Pancreas (tissue), 10 donors: ENCODE results near the gene CCDC92. TPM values are rescaled to one million over a fixed set of nuclear protein-coding genes. Genes with fewer than 3 reads are reported as not detected.
A peak's percentile ranks its signal among the peaks of the same experiment; 100 is the strongest.

Source experiments
- ATAC-seq, 4 donors: fragments of 200-7000 bp; cut with Tn5 transposase; one replicate each; pipeline versions ENCODE4 v1.8.0 to v1.9.1; 2020; ENCODE audit warnings: mild to moderate bottlenecking in 4 of 4, moderate library complexity in 4 of 4
- DNase-seq, 6 donors: peaks; one replicate each; pipeline ENCODE4 v3.0.0-alpha.2; 2020
- FAIRE-seq: peaks from 2 replicates; lab custom pipeline; 2012; peaks lifted over from hg19 to GRCh38; lab: Jason Lieb, UNC
- H3K27ac ChIP-seq, 4 donors: fragments of 200-600 bp; sonication (generic); 1 replicate in 3 of 4; 2 replicates in 1 of 4; pipeline versions ENCODE4 v1.5.0 to v1.8.0; 2020
- H3K27me3 ChIP-seq, 4 donors: fragments of 200-600 bp; one replicate each; pipeline ENCODE4 v1.8.0; 2021
- H3K36me3 ChIP-seq, 3 donors: fragments of 200-600 bp; sonication (generic) in 1 of 3; one replicate each; pipeline versions ENCODE4 v1.5.0 to v1.8.0; 2020 to 2021
- H3K4me1 ChIP-seq, 3 donors: fragments of 200-600 bp; one replicate each; pipeline ENCODE4 v1.8.0; 2021
- H3K4me3 ChIP-seq, 4 donors: fragments of 200-600 bp; sonication (generic) in 2 of 4; one replicate each; pipeline versions ENCODE4 v1.5.0 to v1.8.0; 2020 to 2021
- H3K9me3 ChIP-seq, 4 donors: fragments of 200-600 bp; one replicate each; pipeline ENCODE4 v1.8.0; 2021
- WGBS, 2 donors: extraction: QIAGEN DNeasy Blood & Tissue Kit; methylation state at CpG; one replicate each; pipeline ENCODE4 v1.1.7; 2013; 5-methylcytosine and 5-hydroxymethylcytosine counted together
- intact Hi-C, 3 donors: fragments of 100-400 bp; cut with DNase I; formaldehyde crosslinking; loops; one replicate each; pipeline versions ENCODE4 v1.11.1 to v1.14.2; 2022
- polyA plus RNA-seq, 2 donors: library from polyadenylated mRNA; stranded (reverse); fragments of 200-250 nt; gene quantifications; one replicate each; pipeline ENCODE4 v1.2.3, GENCODE V29; 2013
- total RNA-seq, 6 donors: library from RNA; stranded (reverse); fragmentation: NEBNext Ultra II Directional in 4 of 6; extraction: Animal tissue kit (Norgen Biotek cat#: 25700) in 4 of 6; gene quantifications; one replicate each; pipeline versions ENCODE4 v1.2.1 to v1.2.4, GENCODE V29; 2021 to 2023
- TF ChIP-seq, protein P1 (sequence below), 4 donors: fragments of 200-600 bp; sonication (generic) in 3 of 4; IDR thresholded peaks; one replicate each; pipeline versions ENCODE4 v1.5.0 to v1.8.0; 2021; ENCODE audit warnings: antibody characterized with exemption in 4 of 4
- donor health status: healthy with polysubstance abuse.
- donor health status: DM: no; HTN: no; CAD: no; lungs with moderate emphysema.
- donor health status: DM: no; HTN: no; CAD: no.
- donor health status: control.
- donor health status: control.
- donor health status: Bipolar disorder and iron deficiency.
- donor health status: DM: yes; HTN: yes; CAD: no.
- donor health status: DM: no; HTN: no; CAD: no.
- donor health status: DM: no; HTN: no; CAD: no.
- donor health status: DM: yes; HTN: yes; CAD: no.

CCDC92 gene, protein sequence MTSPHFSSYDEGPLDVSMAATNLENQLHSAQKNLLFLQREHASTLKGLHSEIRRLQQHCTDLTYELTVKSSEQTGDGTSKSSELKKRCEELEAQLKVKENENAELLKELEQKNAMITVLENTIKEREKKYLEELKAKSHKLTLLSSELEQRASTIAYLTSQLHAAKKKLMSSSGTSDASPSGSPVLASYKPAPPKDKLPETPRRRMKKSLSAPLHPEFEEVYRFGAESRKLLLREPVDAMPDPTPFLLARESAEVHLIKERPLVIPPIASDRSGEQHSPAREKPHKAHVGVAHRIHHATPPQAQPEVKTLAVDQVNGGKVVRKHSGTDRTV
- total RNA-seq (10 to 100 TPM in 5 of 6 donors, 1 to 10 TPM in 1; 9.2 to 18.3 (median 11.3) TPM), polyA plus RNA-seq (10 to 100 TPM; 25.6 to 29.4 TPM)

DNA sequence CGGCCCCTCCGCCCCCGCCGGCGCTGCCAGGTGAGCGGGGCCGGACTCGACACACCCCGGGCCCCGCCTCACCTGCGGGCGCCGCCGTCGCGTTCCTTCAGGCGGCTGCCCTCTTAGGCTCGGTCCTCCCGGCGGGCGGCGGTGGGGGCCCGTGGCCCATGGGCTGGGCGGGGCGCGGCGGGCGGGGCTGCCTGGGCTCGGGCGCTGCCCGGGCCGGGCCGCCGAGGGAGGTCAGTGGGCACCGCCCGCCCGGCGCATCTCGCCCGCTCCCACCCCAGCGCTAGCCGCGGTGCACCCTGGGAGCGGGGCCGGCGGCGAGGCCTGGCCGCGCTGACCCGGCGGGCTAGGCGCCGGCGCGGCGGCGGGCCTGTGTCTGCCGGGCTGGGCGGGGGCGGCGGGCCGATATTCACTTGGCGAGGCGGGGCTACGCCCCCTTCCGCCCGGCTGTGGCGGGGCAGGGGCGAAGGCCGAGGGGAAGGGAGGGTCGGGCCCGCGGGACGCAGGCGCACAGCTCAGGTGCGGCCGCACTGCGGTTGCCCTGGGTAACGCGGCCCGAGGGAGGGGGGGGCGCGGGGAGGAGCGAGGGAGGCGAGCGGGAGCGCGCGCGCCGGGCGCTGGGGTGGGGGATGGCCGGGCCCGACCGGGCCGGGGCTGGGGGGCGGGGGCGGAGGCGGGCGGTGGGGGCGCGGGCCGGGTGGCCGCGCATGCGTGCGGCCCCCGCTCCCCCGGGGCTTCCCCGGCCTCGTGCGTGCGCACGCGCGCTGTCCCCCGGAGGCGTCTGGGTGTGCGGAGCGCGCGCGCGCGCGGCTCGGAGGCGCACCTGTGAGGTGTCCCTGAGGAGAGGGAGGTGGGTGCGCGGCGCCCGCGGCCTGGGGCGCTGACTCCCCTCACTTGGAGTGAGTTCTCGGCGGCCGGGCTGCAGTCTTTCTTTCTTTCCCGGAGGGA, at the start of gene CCDC92, which contains the start of gene ZNF664:
CCDC92 (minus strand) TSS at position 375 of the 945 bp plus-strand sequence. CDS start 28,526 bp downstream, outside the sequence.
ZNF664 (plus strand) TSS at position 759 of the 945 bp plus-strand sequence. CDS start 38,930 bp downstream, outside the sequence.
- H3K36me3 ChIP-seq: no peaks in the 10 kb centered on the region
- intact Hi-C loops: no loop called here
- TF ChIP-seq, protein P1, sequence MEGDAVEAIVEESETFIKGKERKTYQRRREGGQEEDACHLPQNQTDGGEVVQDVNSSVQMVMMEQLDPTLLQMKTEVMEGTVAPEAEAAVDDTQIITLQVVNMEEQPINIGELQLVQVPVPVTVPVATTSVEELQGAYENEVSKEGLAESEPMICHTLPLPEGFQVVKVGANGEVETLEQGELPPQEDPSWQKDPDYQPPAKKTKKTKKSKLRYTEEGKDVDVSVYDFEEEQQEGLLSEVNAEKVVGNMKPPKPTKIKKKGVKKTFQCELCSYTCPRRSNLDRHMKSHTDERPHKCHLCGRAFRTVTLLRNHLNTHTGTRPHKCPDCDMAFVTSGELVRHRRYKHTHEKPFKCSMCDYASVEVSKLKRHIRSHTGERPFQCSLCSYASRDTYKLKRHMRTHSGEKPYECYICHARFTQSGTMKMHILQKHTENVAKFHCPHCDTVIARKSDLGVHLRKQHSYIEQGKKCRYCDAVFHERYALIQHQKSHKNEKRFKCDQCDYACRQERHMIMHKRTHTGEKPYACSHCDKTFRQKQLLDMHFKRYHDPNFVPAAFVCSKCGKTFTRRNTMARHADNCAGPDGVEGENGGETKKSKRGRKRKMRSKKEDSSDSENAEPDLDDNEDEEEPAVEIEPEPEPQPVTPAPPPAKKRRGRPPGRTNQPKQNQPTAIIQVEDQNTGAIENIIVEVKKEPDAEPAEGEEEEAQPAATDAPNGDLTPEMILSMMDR (IDR thresholded peaks at IDR 0.05): no peak
- no peaks in the 10 kb centered on the region for H3K9me3 ChIP-seq
- FAIRE-seq (no peak), DNase-seq (peak; percentile 94 to 99 (median 97)), ATAC-seq (peak; percentile 84 to 92 (median 86))
- H3K4me3 ChIP-seq: peak within 1 kb of the TSS; percentile 75 to 98 (median 89)
- H3K4me1 ChIP-seq: peaks cover 6 to 24% (median 14%) of the 10 kb centered on the region in 3 donors
- 0 to 1% methylated on average over 45 to 130 of the region's 138 CpGs for WGBS, 2 donors
- no peaks in the 10 kb centered on the region for H3K27me3 ChIP-seq
- peak within 1 kb of the TSS; percentile 76 to 92 (median 87) for H3K27ac ChIP-seq

DNA sequence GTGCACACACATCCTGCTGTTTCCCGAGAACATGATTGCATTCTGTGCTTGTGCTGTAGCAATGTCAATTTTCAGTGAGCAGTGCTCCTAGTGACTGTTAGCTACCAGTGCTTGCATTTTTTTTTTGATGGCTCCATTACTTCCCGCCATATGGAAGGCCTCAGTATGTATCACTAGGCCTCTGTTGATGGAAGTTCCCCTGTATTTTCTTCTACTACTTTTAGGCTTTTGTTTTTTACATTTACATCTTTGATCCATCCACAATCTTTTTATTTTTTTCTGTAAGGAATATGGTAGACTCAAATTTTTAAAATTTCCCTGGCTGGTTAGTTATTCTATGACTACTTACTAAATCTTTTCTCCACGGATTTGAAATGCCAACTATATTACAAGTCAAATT, 49.5 kb upstream of the CCDC92 start:
- H3K27me3 ChIP-seq: no peaks in the 10 kb centered on the region
- no peak for FAIRE-seq
- TF ChIP-seq, protein P1 (IDR thresholded peaks at IDR 0.05): no peak
- no peaks in the 10 kb centered on the region for H3K4me1 ChIP-seq
- H3K27ac ChIP-seq: no peak overlapping the region
- intact Hi-C loops: loop anchor here in 1 of 3 donors (10.0 kb wide), 1 partner anchor 117 kb away; no protein-coding TSS in a partner anchor
- no peaks in the 10 kb centered on the region for H3K9me3 ChIP-seq
- H3K4me3 ChIP-seq: no peak overlapping the region
- DNase-seq: no peak
- H3K36me3 ChIP-seq: no peaks in the 10 kb centered on the region
- WGBS, 2 donors: 92 to 95% methylated on average over 3 of the region's 3 CpGs
- ATAC-seq: no peak

DNA sequence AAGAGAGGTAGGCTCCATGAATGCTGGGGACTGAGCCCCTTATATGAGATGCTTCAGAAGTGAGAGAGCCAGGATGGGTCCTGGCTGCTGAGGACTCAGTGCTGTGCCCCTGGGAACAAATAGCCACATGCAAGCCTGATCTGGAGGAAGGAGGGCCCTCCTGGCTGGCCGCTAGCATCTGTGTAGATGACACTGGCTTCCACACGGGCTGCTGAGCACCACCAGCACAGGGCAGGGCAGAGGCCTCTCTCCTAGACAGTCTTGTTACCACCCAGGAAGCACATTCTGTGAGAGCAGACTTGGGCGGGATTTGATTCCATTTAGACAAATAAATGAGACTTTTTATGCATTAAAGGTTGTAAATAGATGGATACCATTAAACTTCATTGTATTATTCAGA, 48.4 kb upstream of the CCDC92 start:
- peak in 2 of 4 donors; percentile 45 to 52 for ATAC-seq
- intact Hi-C loops: loop anchor here in 1 of 3 donors (10.0 kb wide), 1 partner anchor 116 kb away; no protein-coding TSS in a partner anchor
- no peak overlapping the region for H3K27ac ChIP-seq

DNA sequence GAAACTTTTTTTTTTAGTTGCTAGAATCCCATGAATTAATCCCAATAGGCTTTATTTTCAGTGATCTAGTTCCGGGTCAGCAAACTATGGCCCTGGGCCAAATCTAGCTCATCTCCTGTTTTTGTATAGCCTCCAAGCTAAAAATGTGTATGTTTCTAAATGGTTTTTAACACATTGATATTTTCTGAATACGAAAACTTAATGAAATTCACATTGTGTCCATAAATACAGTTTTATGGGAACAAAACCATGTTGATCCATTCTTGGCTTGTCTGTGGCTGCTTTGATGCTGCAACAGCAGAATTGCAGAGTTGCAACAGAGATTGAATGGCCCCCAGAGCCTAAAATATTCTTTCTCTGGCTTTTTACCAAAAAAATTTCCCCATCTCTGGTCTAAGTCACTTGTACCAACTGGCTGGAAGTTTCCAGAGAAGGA, 47.9 kb upstream of the CCDC92 start:
- no peaks in the 10 kb centered on the region for H3K36me3 ChIP-seq
- no peaks in the 10 kb centered on the region for H3K9me3 ChIP-seq
- FAIRE-seq (no peak), DNase-seq (no peak), ATAC-seq (peak in 1 of 4 donors; percentile 8)
- H3K4me1 ChIP-seq: no peaks in the 10 kb centered on the region
- TF ChIP-seq, protein P1 (IDR thresholded peaks at IDR 0.05): no peak
- H3K27ac ChIP-seq: no peak overlapping the region
- no peaks in the 10 kb centered on the region for H3K27me3 ChIP-seq
- WGBS, 2 donors: 87 to 92% methylated on average over 2 of the region's 2 CpGs
- intact Hi-C loops: loop anchor here in 1 of 3 donors (10.0 kb wide), 1 partner anchor 116 kb away; no protein-coding TSS in a partner anchor
- no peak overlapping the region for H3K4me3 ChIP-seq

More for the DNA sequence above, 48.4 kb upstream of the CCDC92 start:
- 81 to 82% methylated on average over 3 of the region's 3 CpGs for WGBS, 2 donors
- FAIRE-seq (no peak), DNase-seq (no peak)
- Histone ChIP-seq H3K36me3 (no peaks in the 10 kb centered on the region), H3K4me3 (no peak overlapping the region), H3K4me1 (no peaks in the 10 kb centered on the region), H3K9me3 (no peaks in the 10 kb centered on the region), H3K27me3 (no peaks in the 10 kb centered on the region)
- TF ChIP-seq, protein P1 (IDR thresholded peaks at IDR 0.05): no peak
